NCI-H510A (cell line): ENCODE data around the gene SLMAP.

Source experiments
- DNase-seq: peaks from one replicate; lab custom pipeline; 2025; lab: John Stamatoyannopoulos, UW

Gene SLMAP

DNA sequence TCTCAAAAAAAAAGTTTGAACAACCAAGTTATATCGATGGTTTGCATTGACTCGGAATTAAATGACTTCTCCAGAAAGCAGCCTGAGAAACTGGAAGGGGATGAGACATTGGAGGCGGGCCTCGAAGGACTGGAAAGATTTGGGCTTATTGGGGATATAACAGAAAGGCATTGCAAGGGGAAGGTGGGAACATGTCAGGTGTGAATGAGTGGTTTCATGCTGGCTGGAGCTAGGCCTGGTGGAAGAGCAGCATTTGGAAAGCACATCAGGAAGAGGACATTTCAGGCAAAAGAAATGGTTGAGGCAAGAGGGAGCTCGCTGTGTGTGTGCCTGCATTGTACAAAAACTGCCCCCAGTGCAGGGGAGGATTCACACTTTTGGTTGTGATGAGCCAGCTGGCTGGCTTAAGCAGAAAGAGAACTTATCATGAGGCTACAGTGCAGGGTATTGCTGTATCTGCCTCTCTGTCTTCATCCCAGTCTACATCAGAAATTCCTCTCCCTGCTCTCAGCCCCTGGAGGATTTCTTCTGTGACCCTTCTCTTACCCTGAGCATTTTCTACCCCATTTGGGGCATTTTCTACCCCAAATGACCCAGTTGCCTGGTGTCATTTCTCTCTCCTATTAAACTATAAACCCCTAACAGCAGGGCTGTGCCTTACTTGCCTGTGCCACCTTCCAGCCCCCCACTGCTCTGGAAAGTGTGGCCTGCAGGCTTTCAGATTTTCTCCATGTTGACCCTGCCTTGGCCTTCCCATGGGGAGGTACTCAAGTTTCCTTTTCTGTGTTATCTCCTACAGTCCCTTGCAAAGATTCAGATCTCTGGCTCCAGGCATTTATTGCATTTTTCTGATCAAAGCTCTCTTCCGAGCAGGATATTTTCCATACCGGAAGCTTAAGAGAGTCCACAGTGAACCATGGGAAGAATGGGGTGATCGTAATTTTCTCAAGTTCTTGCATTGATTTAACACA, 187.7 kb downstream of the SLMAP start:
- DNase-seq = no peak

DNA sequence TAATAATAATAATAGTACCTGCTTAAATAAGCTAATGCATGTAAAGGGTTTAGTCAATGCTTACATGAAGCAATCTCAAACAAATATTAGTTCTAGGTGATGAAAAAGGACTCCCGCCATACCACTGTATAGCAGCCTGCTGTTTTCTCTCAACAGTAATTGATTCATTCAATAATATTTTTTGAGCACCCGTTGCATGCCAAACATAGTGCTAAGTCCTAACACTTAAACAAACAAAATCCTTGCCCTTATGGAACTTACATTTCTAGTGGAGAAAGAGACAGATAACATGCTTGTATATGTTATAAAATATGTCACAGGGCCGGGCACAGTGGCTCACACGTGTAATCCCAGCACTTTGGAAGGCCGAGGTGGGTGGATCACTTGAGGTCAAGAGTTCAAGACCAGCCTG, 190.9 kb downstream of the SLMAP start:
- no peak for DNase-seq

DNA sequence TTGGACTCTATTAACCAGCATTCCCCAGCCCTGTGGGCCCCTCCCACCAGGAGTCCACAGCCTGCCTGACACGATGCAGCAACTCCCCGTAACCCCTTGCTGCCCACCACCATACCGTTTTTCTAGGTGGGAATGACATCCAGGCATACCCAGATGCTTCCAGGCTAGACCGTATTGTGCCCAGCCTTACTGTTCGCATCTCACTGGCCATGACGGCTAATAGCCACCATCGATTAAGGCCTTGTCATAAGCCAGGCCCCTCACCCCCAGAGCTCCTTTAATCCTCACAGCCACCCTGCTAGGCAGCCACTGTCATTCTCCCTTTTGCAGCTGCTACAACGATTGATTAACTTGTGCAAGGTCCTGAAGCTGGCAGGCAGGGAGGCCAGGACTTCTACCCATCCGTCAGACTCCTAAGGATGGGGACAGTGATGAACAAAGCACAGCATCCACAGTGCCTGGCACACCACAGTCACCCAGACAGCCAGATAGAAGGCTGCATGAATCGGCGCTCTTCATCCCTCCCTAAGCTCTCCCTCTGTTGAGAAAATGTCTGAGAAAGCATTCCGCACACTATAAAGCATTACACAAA, 192.1 kb downstream of the SLMAP start:
- no peak for DNase-seq

DNA sequence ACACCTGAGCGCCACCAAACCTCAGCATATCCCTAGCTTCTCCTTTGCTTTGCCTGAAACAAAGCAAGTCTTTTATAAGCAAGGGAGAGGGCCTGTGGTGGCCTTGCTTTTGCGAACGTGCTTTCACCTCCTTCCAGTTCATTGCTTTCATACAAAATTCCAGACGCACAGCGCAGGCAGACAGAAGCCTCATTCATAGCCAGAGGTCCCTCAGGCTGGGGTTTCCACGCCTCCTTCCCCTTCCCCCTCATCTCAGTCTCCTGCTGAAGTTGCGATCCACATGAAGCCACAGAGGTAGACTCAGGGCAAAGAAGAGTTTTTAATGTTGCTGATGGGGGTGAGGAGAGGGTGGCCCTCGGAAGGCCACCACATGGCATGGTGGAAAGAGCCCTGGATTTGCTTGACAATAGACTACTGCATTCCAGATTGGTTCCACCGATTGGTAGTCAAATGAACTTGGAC, 192.7 kb downstream of the SLMAP start:
- DNase-seq = no peak

DNA sequence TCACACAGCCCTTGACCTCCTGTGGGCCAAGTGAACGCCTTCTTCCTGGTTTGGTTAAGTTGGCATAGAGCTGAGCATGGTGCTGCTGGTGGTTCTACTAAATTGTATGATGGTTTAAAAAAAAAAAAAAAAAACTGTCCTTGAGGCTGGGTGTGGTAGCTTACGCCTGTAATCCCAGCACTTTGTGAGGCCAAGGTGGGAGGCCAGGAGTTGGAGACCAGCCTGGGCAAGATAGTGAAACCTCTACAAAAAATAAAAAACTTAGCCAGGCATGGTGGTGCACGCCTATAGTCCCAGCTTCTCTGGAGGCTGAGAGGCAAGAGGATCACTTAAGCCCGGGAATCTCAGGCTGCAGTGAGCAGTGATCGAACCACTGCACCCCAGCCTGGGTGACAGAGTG, 193.2 kb downstream of the SLMAP start:
- DNase-seq = no peak

DNA sequence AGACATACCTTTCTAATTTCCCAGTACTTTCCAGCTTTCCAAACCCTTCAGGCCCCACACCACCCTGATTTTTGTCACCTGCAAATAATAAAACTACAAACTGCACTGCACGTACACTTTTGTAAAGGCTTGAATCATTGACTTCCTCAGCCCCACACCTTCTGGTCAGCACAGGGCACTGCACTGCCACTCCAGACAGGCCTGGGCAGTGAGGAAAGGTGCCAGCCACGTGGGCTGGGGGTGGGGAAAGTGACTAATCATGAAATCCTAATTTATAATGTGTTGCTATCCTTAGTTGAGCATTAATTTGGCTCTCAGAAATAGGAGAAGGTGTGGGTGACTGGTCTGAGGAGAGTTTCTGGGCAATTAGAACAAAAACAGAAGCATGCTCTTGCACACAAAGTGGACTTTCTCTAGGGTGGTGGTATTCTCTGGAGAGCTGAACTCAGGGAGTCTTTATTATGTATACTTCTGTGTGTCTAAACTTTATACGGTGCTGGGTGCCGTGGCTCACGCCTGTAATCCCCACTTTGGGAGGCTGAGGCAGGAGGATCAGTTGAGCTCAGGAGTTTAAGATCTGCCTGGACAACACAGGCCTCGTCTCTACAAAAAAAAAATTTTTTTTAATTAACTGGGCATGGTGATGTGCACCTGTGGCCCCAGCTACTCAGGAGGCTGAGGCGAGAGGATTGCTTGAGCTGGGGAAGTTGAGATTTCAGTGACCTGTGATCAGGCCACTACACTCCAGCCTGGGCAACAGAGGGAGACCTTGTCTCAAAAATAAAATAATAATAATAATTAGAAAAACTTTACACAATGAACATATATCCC, 193.9 kb downstream of the SLMAP start:
- no peak for DNase-seq

DNA sequence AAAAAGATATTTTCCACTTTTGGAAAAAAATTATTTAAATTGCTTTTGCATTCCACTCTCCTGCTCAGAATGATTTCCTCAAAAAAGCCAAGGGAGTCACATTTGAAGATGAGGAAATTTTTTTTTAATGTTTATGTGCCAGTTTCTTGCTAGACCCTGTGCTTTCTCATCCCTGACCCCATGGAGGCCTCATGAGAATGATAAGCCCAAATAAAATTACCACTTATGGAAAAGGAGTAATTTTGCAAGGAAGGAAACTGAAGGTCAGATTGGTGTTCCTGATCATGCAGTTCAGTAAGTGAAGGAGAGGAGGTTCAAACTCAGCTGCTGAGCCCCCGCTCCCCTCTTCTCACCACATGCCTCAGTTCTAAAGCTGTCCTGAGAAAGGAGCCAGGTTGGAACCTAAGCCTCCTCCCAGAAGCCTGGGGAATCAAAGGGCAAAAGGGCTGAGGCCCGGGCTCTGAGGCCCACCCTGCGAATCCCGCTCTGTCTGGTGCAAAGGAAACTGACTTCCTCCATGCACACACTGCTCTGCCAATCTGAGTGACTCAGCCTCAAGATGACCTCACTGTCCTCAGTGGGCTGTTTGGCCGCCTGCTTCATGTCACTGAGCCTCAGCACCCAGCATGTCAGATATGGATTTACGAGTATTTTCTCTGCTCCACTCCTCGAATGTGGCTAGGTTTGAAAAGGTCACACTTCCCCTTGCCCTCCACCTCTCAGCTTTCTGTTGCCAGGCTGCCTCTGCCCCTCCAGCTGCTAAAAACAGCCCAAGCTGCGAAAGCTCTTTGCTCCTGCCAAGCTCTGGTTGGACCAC, 195.2 kb downstream of the SLMAP start:
- DNase-seq = no peak

DNA sequence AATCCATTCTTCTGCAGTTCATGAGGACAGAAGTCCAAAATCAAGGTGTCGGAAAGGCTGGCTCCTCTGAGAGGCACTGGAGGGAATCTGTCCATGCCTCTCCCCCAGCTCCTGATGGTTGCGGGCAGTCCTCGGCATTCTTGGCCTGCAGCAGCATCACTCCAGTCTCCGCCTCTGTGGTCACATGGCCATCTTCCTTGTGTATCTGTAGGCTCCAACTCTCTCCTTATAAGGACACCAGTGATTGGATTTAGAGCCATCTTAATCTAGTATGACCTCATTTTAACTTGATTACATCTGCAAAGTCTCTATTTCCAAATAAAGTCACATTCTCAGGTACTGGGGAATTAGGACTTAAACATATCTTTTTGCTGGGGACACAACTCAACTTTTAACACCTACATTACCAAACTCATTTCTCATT, 196.1 kb downstream of the SLMAP start:
- DNase-seq = no peak

DNA sequence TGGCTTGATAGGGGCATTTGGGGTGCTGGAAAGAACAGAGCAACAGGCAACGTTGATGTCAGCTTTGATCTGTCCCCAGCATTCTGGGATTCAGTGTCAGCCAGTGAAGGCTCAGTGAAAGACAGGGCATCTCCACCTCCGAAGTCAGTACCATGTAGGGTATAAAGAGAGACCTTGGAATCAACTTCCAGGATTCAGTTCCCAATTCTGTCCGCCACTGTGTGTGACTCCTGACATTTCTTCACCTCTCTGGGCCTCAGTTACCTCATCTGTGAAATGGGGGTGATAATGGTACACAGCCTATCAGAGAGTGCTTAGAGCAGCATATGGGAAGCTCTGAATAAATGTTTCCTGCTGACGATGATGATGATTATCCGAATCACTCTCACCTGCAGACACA, 196.5 kb downstream of the SLMAP start:
- no peak for DNase-seq

DNA sequence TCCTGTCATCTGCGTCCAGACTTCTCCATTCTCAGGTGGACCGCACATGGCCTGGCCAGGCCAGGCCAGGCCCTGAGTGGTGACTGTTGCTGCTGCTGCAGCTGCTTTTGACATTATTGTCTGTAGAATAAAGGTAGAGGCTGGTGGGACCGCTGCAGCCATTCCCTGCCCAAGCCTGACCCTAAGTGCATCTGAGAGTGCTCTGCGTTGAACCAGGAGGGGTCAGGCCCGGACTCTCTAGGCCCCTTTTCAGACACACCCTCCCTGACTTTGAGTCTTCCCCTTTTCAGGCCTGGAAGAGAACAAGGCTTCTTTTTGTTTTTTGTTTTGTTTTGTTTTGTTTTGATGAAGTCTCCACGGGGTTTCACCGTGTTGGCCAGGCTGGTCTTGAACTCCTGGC, 197.5 kb downstream of the SLMAP start:
- DNase-seq = no peak

DNA sequence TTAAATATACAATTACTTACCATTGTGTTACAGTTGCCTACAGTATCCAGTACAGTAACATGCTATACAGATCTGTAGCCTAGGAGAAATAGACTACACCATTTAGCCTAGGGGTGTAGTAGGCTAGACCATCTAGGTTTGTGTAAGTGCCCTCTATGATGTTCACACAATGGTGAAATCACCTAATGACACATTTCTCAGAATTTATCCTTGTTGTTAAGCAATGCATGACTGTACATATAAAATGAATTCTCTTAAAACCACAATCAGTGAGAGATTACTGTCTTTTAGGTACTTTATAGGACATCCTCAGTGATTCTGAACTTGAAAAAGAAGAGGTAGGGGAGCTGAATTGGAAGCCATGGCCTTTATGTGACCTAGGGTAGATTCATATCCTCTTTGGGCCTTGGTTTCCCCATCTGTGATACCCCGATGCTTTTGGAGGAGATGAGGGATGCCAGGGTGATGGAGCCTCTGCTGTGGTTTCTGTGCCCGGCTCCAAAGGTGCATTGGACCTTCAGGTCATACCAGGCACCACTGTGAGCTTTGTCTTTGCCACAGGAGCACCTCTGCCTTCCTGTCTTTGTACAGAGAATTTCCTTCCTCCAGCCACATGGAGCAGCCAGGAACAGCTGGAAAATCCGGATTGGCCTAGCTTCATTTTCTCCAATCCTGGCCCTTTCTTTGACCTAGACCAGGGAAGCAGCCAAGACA, 200.2 kb downstream of the SLMAP start:
- no peak for DNase-seq

DNA sequence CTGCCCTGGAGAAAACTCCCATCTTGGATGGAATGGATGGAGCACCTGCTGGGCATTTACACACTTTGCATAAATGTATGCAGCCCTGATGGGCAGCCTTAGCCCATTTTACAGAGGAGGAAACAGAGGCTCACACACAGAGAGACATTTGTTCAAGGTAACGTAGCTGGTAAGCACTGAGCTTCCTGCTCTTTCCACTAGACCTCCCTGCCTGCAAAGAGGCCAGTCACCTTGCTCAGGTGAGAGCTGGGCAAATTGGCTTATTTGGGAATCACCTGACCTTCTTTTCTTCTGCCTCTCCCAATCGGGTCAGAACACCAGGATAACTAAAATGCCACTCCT, 200.7 kb downstream of the SLMAP start:
- DNase-seq = no peak

DNA sequence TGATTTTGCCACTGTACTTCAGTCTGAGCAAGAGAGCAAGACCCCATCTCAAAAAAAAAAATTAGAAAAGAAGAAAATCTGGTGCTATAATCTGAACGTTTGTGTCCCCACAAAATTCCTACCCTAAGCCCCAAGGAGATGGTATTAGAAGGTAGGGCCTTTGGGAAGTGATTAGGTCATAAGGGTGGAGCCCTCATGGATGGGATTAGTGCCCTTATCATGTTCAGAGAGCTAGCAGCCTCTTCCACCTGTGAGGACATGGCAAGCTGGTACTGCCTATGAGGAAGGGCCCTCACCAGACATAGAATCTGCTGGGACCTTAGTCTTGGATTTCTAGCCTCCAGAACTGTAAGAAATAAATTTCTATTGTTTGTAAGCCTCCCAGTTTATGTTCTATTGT, 201.7 kb downstream of the SLMAP start:
- no peak for DNase-seq

DNA sequence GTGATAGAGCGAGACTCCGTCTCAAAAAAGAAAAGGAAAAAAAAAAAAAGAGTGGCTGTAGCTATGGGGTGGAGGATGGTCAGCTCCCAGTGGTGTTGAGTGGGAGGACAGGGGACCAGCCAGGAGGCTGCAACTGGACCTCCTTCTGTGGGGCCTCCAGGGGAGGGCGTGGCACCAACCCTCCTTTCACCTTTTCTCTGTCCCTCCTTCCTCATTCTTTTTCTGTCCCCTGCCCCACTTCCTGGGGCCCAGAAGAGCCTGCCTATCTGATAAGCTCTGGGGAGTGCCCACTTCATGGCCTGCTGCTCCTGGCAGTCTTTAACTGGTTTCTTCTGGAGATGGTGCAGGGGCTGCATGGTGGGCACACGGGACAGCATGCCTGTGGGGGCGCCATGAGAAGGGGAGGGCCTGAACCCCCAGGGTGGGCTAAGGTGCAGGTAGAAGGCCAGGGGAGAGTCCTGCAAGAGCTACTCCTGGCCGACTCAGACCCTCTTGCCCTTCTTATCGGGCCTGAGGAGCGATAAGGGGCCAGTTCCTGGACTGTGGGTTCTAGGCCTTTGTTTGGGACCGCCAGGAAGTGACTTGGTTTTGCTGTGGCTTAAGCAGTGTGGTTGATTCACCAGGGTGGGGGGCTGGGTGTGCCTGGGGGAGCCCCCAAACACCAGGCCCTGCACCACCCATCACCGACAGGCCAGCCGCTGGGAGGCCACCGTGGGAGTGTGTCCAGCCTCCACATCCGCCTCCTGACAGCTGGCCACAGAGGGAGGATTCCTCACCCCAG, 202.7 kb downstream of the SLMAP start:
- no peak for DNase-seq

DNA sequence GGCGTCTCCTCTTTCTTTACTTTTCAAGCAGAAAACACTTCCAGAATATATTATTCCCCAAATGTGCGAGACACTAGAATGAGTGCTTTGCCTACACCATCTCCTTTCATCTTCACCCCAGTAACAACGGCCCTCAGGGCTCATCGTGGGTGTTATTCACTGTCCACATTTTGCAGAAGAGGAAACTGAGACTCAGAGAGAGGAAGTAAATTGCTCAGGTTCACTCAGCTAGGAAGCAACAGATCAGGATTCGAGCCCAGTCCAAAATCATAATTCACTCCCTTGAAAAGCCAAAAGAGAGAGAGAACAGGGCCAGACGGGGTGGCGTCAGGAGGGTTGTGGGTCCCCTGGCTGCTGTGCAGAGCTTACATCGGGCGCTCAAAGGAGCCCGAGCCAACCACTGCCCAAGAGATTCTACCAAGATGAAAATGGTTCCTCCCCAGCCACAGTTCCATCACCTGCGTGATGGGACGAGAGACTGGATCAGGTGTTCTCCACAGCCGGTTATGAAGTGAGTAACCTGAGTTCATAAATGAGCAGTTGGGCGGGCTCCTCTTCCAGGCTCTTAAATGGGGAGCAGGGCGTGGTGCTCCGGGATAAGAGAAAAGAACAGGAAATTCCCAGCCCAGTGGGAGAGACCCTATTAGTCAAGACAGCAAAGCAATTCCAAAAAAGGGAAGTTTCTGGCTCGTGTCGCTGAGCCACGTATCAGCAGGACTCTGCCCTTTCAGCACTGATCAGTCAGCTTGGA, 203.5 kb downstream of the SLMAP start:
- DNase-seq = no peak

DNA sequence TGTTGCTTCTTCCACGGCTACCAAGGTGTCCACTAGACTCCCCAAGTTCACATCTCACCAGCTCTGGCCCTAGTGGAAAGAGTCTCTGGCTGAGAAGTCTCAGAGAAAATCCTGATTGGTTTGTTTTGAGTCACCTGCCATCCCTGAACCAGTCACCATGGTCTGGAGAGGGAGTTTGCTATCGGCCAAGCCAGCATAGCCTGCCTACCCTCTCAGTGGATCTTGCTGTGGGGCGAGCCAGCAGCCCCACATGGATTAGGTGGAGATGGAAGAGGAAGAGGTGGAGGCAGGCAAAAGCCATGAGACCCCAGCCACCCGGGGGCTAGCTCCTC, 204.0 kb downstream of the SLMAP start:
- no peak for DNase-seq

DNA sequence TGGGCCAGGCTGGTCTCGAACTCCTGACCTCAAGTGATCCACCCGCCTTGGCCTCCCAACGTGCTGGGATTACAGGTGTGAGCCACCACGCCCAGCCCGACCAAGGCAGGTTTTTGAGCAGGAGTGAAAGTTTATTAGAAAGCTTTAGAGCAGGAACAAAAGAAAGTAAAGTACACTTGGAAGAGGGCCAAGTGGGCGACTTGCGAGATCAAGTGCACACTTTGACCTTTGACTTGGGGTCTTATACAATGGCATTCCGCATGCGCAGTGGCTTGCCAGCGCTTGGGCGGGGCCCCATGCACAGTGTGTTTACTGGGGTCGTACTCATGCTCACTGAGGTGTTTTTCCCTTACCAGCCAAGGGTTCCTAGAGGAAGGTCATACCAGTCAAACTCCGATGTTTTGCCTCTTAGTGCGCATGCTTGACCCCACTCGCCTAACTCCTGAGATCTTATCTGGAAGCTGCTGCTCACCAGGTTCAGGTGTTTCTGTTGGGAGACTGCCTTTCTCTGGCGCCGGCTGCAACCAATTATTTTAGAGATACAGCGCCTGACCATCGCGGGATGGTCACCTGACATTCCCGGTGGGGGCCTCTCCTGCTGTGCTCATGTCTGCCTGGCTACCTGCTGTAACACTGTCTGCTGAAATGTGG, 205.2 kb downstream of the SLMAP start:
- no peak for DNase-seq

DNA sequence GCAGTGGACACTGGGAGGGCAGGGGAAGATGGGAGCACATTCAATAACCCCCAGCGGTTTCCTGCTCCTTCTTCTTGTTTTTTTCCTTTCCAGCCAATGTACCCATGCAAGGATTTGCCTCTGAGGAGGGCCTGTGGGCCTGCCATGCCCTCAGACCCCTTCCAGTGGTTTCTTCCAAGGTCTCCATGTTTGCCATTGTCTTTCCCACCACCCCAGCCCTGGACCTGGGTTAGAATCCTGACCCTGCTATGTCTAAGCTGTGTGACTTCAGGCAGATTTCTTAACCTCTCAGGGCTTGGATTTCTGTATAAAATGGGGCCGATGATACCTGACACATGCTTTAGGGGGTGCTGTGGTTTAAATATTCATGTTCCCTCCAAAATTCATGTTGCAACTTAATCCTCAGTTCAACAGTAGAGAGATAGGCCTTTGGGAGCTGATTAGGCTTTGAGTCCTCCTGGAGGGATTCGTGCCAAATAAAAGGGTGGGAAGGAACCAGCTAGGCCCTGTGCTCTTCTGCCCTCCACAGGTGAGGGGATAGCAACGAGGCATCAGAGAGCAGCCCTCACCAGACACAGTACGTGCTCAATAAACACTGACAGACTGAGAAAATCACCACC, 205.8 kb downstream of the SLMAP start:
- no peak for DNase-seq

DNA sequence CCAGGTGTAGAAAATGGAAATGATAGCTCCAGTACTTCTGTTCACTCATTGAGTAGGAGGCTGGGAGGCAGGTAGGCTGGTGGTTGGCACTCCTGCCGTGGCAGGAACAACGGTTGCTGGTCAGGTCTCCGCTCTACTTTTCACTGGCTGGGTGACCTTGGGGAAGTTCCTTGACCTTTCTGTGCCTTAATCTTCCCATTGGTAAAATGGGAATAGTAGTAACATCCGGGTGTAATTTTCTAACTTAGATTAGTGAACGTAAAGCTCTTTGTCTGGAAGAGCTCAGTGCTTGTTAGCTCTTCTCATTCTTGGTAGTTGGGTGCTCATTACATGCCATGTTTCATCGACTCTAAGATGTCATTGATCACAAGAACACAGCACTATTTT, 206.3 kb downstream of the SLMAP start:
- no peak for DNase-seq
